GM08714 (cell line): ENCODE measurements around the gene LRRC37A3.
"Not testable (repeated sequence)": the region's sequence is repeated elsewhere in the genome, so short reads cannot be mapped to it uniquely, and the experiment has no call there.

ENCODE experiments used
- H3K4me3 ChIP-seq: fragments of 200-500 bp; sonication (Bioruptor generic); 2 replicates; pipeline ENCODE4 v1.5.1; 2014; ENCODE audit warnings: mild to moderate bottlenecking, low read length, inconsistent platforms
- ZNF274 ChIP-seq: IDR thresholded peaks from 2 replicates; pipeline ENCODE4 v1.6.1; 2012; ENCODE audit warnings: mild to moderate bottlenecking, low read depth, low read length

The LRRC37A3 gene

GRCh38 chr17:64919289-64920025, at the start of gene LRRC37A3:
LRRC37A3 (minus strand) TSS chr17:64919478; CDS start chr17:64897257, 22,221 bp downstream.
- peak within 1 kb of the TSS; percentile 81 for H3K4me3 ChIP-seq

DNA sequence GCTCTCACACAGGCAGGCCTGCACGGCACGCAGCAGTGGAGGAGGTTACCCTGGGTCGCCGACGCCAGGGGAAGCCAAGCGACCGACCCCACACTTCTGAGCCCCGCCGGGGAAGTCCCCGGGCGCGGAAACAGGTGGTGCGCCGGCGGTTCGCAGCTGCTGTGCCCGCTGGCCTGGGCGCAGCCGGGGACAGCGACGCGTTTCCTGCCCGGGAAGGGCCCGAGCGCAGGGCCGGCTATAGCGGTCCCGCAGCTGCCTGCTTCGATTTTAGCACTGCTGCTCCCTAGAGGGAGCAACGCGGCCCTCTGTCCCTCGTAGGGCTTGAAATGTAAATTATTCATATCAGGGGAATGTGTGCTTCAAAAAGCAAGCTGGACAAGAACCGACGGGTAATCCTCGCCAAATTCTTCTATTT, 46.6 kb upstream of the LRRC37A3 start:
- H3K4me3 ChIP-seq = peak overlapping the region; percentile 46; the same call in 1 of the 2 replicates

DNA sequence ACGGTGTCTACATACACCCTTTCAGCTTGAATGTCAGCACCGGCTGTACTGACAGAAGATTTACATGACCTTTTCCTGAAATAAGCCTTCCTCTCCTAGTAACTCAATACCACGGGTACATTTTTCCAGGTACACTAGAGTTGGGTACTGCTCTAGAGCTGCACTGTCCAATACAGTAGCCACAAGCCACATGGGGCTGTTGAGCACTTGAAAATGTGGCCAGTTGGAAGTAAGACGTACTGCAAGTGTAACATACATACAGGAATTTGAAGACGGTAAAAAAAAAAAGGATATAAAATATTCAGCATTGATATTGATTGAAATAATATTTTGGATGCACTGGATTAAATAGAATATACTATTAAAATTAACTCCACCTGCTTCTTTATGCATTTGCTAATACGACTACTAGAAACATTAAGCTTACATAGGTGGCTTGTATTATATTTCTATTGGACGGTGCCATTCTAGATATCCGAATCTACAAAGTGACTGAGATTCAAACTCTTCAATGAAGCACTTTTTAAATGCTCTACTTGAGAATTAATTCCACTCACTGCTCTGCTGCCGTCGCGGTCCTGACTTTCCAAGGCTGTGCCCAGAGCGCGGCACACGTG, 46.1 kb upstream of the LRRC37A3 start:
- peak overlapping the region; percentile 46 for H3K4me3 ChIP-seq

- no peak overlapping the region for H3K4me3 ChIP-seq
- no peak for TF ChIP-seq ZNF274
These were observed 45.5 kb upstream of the LRRC37A3 start for GRCh38 chr17:64964796-64965195.

- H3K4me3 ChIP-seq = not testable (repeated sequence)
These were observed 44.5 kb upstream of the LRRC37A3 start for GRCh38 chr17:64963814-64964213.

- not testable (repeated sequence) for H3K4me3 ChIP-seq
These were observed 42.5 kb upstream of the LRRC37A3 start for GRCh38 chr17:64961563-64962378.

- H3K4me3 ChIP-seq = no peak overlapping the region
- TF ChIP-seq ZNF274 = no peak
These were observed 32.6 kb upstream of the LRRC37A3 start for GRCh38 chr17:64951877-64952276.

- no peak for TF ChIP-seq ZNF274
- H3K4me3 ChIP-seq = no peak overlapping the region
These were observed 31.6 kb upstream of the LRRC37A3 start for GRCh38 chr17:64950871-64951270.

- no peak overlapping the region for H3K4me3 ChIP-seq
- TF ChIP-seq ZNF274 = no peak
These were observed 27.9 kb upstream of the LRRC37A3 start for GRCh38 chr17:64947152-64947551.

- H3K4me3 ChIP-seq = no peak overlapping the region
- no peak for TF ChIP-seq ZNF274
These were observed 22.5 kb upstream of the LRRC37A3 start for GRCh38 chr17:64941761-64942160.

DNA sequence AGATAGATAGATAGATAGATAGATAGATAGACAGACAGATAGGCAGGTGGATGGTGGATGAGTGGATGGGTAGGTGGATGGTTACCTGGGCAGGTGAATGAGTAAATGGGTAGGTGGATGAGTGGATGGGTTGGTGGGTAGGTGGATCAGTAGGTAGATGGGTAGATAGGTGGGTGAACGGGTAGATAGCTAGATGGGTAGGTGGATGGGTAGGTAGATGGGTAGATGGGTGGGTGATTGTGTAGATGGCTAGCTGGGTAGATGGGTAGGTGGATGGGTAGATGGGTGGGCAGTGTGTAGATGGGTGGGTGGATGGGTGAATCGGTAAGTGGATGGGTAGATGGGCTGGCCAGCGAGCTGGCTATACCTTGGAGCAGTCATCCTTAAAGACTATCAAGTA, 21.8 kb upstream of the LRRC37A3 start:
- TF ChIP-seq ZNF274 = no peak
- H3K4me3 ChIP-seq = no peak overlapping the region

DNA sequence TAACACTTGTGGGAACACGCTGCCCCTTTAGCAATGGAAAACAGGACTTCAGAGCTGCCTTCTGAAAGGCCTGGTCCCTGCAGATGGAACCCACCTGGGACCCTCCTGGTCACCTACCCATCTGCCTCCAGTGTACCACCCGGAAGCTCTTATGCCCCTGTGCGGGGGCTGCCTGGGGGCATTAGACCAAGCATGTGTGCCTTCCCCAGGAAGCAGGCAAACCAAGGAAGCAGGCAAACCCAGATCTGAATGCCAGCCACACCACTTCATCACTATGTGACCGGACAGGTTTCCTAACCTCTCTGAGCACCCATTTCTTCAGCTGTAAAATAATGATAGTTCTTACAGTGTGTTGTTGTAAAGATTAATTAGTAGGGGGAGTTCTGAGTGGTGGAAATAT, 20.8 kb upstream of the LRRC37A3 start:
- H3K4me3 ChIP-seq = no peak overlapping the region
- TF ChIP-seq ZNF274 = no peak

DNA sequence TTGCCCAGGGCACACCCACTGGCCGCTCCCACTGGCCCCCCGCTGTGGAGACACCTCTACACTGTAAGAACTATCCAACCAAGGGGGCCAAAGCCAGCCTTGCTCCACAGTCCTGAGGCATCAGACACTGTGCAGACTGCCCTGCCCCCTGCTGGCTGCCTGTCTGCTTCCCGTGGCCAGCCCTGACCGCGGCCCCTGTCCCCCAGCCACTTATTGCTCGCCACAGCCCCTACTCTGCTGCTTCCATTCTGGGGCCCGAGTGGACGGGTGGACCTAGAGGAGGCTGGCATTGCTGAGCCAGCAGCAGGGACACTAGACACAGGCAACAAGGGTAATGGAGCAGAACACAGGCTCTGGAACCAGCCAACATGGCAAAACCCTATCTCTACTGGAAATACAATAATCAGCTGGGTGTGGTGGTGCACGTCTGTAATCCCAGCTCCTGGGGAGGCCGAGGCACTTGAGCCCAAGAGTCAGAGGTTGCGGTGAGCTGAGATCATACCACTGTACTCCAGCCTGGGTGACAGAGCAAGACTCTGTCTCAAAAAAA, 19.7 kb upstream of the LRRC37A3 start:
- no peak overlapping the region for H3K4me3 ChIP-seq
- TF ChIP-seq ZNF274 = no peak

DNA sequence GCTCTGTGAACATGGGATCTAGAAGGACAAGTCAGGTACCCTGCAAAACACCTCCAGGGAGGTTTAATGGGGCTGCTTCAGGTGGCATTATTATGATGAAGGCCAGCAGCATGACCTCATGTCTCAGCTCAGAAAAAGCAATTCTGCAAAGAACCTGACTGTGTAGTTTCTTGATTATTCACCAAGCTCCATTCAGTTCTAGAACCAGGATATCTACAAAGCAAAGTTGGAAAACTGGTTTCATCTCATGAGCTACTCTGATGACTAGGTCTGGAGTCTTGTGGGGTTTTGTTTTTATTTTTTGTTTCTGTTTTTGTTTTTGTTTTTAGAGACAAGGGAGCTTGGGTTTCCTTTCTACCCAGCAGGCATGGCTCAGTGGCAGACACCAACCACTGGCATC, 19.0 kb upstream of the LRRC37A3 start:
- no peak overlapping the region for H3K4me3 ChIP-seq
- no peak for TF ChIP-seq ZNF274

DNA sequence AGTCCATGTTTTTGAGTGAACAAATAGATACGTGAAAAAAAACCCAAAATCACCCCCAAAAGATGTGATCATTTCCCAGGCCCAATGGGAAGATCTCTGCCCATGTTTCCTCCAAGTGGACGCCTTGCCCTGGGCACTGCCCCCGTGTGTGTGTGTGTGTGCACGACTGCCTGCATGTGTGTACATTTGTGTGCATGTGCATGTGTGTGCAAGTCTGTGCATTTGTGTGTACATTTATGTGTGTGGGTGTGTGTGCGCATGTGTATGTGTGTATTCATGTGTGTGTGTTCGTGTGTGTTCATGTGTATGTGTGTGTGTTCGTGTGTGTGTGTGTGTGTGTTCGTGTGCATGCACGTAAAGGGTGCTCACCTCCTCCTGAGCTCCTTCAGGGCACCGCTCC, 16.8 kb upstream of the LRRC37A3 start:
- H3K4me3 ChIP-seq = no peak overlapping the region
- TF ChIP-seq ZNF274 = no peak

DNA sequence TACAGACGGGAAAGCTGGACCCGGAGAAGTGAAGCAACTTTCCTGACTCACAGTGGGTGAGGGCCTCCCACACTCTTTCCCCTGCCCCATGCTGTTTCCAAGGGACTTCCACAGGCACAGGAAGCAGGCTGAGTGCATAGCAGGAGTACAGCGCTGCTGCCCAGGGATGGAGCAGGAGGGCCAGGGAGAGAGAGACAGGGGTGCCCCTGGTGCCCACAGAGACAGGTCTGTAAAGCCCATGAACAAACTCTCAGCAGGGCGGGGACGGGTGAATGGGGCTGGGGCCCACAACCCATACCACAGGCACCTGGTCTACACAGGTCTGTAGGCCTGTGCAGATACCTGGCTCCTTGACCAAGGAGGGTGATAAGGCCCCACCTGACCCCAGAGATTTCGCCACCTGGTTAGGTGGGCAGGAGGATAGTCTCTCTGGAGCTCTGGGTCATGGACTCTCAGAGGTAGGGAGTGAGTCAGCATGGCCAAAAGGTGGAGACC, 15.1 kb upstream of the LRRC37A3 start:
- not testable (repeated sequence) for H3K4me3 ChIP-seq

GRCh38 chr17:64932850-64933249, 13.6 kb upstream of the LRRC37A3 start:
- H3K4me3 ChIP-seq = not testable (repeated sequence)

DNA sequence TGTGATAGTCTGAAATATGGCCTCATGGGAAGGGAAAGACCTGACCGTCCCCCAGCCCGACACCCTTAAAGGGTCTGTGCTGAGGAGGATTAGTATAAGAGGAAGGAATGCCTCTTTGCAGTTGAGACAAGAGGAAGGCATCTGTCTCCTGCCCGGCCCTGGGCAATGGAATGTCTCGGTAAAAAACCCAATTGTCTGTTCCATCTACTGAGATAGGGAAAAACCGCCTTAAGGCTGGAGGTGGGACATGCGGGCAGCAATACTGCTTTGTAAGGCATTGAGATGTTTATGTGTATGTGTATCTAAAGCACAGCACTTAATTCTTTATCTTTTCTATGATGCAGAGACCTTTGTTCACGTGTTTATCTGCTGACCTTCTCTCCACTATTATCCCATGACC, 11.1 kb upstream of the LRRC37A3 start:
- not testable (repeated sequence) for H3K4me3 ChIP-seq

GRCh38 chr17:64929419-64930209, 10.3 kb upstream of the LRRC37A3 start:
- not testable (repeated sequence) for H3K4me3 ChIP-seq

DNA sequence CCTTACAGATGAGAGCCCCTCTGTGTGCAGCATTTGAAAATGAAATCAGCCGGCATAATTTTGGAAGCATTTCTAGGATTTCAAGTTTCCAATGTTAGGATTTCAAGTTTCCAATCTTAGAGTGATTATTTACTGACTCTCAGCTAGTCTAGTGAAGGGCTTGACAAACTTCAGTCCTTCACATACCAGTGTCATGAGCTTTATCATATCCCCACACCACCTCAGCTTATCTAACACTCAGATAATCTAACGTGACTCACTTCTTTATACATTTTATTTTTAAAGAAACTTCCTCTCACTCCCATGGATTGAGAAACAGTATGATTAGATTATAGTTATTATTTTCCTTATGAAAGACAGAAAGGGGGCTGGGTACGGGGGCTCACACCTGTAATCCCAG, 9.4 kb upstream of the LRRC37A3 start:
- H3K4me3 ChIP-seq = not testable (repeated sequence)
